Activated CD4-positive, CD25-positive, alpha-beta regulatory T cell treated with anti-CD3 and anti-CD28 coated beads, Interleukin-2, amount 50 U/mL, for 16 hours (primary cell): ENCODE results near the gene IMMP1L.

Source experiments
- DNase-seq: peaks from one replicate; pipeline ENCODE4 v3.0.0-alpha.2; 2020; ENCODE audit warnings: low read depth, low spot score

Gene IMMP1L

DNA sequence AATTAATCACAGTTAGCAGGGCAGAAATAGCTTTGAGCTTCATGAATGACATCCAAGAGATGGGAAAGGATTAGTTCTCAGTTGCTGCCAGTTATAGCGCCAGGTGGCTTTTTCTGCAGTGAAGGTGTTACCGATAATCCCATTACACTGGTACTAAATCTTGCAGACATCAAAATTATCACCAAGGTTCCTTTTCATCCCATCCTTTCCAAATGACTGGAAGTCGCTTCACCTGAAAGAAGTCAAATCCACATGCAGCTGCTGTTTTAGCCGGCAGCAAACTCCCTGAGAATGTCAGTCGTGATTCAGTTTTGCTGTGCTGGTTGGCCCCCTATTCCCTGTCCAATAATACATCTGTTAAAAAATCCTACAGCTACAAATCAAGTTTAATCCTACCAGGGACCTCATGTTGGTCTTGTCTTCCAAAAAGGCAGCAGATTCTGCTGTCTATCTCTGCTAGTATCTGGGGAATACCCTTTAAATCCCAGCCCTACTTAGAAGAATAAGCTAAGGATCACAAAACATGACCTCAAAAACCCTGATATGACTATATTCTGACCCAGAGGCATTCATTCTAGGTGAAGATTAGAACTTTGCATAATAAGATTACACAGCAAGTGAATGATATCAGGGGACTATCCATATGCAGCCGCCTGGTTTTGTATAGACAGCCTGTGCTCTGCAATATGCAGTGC, 31.7 kb downstream of the IMMP1L start:
- DNase-seq = no peak

- DNase-seq = no peak
Observed at GRCh38 chr11:31474083-31474482, 35.3 kb downstream of the IMMP1L start.

DNA sequence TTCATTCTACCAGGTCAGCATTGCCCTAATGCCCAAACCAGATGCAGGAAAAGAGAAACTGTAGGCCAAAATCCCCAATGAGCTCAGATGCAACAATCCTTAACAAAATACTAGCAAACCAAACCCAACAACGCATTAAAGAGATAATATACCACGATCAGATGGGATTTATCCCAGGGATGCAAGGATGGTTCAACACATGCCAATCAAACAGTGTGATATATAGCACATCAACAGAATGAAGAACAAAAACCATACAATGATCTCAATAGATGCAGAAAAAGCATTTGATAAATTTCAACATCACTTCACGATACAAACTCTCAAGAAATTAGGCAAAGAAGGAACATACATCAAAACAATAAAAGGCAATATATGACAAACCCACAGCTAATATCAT, 45.0 kb downstream of the IMMP1L start:
- no peak for DNase-seq

GRCh38 chr11:31455177-31455576, 54.2 kb downstream of the IMMP1L start:
- no peak for DNase-seq

- no peak for DNase-seq
Observed at GRCh38 chr11:31450841-31451240, 58.6 kb downstream of the IMMP1L start.

GRCh38 chr11:31449040-31449439, 60.4 kb downstream of the IMMP1L start:
- no peak for DNase-seq

DNA sequence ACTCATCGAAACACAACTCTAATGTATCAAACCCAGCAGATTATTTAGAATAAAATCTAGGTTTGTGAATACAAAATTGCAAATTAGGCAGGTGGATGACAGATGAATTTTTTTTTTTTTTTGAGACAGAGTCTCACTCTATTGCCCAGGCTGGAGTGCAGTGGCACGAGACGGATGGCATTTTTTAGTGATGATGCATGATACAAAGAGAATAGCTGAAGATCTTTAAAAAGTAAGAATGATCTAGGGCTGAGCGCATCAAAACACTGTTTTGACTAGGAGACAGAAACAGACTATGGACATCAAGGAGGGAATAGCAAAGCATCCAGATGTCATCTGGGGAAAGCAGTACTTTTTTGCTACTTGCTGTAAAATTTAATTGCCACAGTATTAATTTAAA, 63.8 kb downstream of the IMMP1L start:
- no peak for DNase-seq

GRCh38 chr11:31443802-31444201, 65.6 kb downstream of the IMMP1L start:
- DNase-seq = no peak

- no peak for DNase-seq
Observed at GRCh38 chr11:31442086-31442485, 67.3 kb downstream of the IMMP1L start.

- no peak for DNase-seq
Observed at GRCh38 chr11:31441296-31441695, 68.1 kb downstream of the IMMP1L start.

GRCh38 chr11:31437742-31438435, 71.5 kb downstream of the IMMP1L start:
- DNase-seq = no peak

GRCh38 chr11:31433851-31434250, 75.6 kb downstream of the IMMP1L start:
- DNase-seq = no peak

GRCh38 chr11:31424652-31425051, 84.8 kb downstream of the IMMP1L start:
- DNase-seq = no peak

DNA sequence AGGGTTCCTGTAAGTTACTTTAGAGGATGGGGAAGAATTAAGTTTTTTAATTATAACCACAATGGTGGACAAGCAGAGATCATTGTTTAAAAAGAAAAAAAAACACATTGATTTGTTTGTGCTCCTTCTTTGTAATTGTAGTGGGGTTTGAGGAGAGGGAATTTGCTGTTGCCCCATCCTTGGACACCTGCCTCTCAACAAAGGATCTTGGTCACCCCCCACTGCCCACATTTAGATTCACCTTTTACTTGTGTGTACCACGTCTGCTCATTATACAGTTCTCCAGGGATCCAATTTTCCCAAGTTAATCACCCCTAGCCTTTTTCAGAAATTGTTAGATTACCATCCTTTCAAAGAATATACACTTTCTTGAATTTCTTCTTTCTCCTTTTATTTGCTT, 86.7 kb downstream of the IMMP1L start:
- DNase-seq = no peak

GRCh38 chr11:31421820-31422219, 87.6 kb downstream of the IMMP1L start:
- no peak for DNase-seq

DNA sequence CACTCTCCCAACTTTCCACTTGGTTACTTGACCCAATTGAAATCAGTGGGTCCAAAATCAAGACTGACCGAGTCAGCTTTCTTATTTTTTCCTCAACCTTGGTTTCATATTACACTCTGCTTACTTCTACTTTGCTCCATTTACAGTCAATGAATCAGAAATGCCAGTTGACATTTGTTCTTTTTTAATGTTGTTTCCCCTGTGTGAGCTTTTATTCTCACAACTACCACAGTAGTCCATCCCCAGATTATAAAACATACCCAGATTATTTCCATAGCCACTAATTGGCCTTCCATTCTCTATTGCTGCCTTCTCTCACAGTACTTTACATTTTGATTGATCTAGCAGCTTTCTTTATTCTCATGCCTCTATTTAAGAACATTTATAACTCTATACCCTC, 89.8 kb downstream of the IMMP1L start:
- DNase-seq = no peak

DNA sequence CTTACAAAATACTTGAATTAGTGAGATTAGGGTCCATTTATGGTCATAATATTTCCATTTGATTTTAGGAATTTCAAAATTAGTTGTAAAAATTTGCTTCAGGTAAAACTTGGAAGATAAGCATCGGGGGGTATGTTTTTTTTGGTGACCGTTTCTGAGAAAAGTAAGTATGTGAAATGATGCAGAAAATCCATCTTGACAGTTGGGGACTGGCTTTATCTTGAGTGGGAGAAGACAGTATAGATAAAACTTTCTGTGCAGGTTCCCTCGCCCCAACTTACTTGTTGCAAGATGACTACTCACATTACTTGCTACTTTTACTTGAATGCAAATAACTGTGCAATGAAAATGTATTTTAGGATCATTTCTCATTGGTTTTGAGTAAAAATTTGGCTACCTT, 90.3 kb downstream of the IMMP1L start:
- no peak for DNase-seq

GRCh38 chr11:31417816-31418215, 91.6 kb downstream of the IMMP1L start:
- DNase-seq = no peak

DNA sequence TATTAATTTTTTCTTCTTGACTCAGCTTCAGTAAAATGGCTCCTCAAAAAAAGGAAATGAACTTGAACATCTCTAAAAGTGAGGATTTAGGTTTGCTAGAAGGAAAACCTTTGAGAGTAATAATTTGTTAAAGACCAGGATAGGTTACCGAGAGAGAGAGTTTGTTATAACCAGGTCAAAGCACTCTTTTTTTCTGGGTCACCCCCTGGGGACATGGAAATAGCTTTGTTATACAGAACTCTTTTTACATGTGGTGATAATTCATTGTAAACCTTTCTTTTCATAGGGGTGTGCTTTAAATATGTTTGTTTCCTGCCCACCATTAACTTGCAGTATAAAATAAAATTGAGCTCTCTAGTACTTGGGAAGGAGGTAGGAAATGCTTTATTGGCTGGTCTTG, 92.1 kb downstream of the IMMP1L start:
- no peak for DNase-seq

DNA sequence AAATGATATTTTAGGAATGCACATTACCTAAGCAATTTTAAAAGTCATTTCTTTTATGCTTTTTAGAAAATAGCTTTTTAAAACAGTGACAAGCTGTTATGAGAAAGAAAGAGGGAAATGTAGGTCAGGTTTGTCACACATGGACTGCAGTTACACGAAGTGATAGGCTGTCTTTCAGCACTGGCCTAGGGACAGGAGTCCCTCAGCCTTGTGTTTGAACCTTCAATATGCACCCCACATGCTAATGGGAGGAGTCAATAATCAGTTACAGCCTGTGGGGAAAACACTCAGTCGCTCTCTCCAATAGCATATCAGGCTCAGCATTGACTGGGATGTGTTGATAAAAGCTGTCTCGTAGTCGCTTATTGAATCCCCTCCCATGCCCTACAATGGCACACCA, 94.0 kb downstream of the IMMP1L start:
- DNase-seq = no peak

DNA sequence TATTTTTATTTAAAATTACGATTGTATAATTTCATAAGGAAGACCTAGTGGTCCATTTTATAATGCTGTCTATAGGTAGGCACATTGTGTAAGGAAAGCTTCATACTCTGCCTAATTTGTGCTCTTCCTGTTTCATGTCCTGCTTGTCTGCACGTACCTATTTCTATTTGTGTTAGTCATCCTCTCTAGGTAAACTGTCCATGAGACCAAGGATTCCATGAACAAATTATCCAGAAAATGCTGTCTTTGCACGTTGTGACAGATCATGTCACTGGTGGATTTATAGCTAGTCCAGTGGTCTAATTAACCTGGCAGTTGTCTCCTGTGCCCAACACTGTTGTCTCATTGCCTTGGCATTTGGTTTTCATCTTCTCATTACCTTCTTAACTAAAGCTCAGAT, 95.1 kb downstream of the IMMP1L start:
- no peak for DNase-seq

DNA sequence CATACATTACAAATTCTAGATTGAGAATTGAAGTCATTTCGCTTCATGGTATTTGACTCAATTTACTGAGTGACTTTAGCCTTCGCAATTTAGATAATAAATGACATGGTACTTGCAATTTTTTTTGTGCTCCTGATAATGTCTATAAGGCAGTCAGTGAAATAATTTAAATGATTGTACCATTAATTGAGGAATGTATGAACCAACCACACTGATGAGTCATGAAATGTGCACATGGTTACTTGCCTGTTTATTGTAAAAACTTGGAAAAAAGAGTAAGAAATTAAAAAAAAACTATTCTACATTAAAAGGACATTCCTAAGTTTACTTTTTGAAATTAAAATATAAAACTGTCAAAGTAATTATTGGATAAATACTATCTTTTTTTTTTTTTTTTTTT, 96.5 kb downstream of the IMMP1L start:
- no peak for DNase-seq

- no peak for DNase-seq
Observed at GRCh38 chr11:31408201-31408600, 101.2 kb downstream of the IMMP1L start.

DNA sequence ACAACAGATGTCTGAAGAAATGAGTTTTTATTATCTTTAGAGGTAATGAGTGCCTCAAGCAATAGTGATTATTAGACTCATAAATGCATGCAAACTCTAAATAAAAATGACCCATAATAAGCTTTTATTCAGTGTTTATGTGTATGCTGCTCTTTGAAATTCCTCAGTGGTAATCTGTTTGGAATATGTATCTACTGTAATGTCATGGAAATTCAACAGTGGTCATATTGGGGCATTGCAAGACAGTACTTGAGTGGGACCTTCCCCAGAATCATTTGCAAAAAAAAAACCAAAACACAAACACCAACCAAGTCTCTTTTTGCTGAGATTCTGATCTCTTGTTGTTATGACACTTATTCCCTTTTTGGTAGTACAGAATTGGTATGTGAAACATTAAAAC, 104.8 kb downstream of the IMMP1L start:
- no peak for DNase-seq
